Activated naive CD8-positive, alpha-beta T cell treated with anti-CD3 and anti-CD28 coated beads, Interleukin-2, amount 50 U/mL, for 16 hours (primary cell): Measurements from ENCODE around the gene FGG.
A peak's percentile ranks its signal among the peaks of the same experiment; 100 is the strongest.

Source experiments
- DNase-seq: peaks from one replicate; pipeline ENCODE4 v3.0.0-alpha.2; 2020; ENCODE audit warnings: low read depth, low spot score

Gene FGG

GRCh38 chr4:154612472-154613414 lies at the start of gene FGG:
Gene FGG (minus strand): TSS chr4:154612656. CDS start chr4:154612609, 47 bp downstream.
- DNase-seq = no peak

DNA sequence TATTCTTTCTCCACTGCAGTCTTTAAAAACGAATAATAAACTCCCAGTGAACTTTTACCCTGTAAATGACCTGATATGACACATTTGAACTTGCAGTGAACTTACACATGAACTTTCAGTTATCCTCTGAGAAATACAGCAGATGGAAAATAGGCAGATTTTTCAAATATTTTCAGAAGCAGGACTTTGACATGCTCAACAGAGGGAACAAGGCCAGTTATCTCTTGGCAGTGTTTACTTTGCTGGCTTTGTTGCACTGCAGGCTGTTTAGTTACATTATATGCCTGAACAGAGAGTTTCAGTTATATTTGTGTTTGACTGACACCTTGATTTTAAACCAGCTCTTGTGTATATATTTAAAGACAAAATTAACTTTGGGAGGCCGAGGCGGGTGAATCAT lies 47.6 kb upstream of the FGG start:
- DNase-seq = no peak

GRCh38 chr4:154658680-154659405 lies 46.4 kb upstream of the FGG start:
- no peak for DNase-seq

GRCh38 chr4:154643493-154643892 lies 31.0 kb upstream of the FGG start:
- no peak for DNase-seq

DNA sequence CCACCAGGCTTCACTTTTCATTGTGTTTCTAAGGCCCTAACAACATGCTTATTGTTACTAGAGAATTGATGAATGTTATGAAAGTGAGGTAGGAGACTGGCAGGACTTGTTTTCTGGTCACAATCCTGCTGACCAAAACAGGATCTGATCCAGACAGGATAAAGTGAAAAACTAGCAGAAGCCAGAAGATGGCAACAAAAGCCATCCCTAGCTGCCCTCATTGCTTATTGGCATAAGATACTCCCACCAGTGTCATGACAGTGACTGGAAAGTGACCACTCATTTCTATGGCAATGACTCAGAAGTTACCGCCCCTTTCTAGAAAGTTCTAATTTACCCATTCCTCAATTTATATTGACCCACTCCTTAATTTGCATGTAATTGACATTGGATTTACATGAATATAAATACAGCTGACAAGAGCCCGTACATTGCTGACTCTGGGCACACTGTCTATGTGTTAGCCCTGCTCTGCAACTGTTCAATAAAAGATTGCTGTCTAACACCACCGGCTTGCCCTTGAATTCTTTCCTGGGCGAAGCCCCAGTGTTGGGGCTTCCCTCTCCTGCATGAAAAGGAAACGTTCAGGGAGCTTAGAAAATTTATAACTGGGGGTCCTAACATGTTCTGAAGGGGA lies 30.0 kb upstream of the FGG start:
- no peak for DNase-seq

- no peak for DNase-seq
These were observed 28.5 kb upstream of the FGG start for GRCh38 chr4:154640999-154641398.

DNA sequence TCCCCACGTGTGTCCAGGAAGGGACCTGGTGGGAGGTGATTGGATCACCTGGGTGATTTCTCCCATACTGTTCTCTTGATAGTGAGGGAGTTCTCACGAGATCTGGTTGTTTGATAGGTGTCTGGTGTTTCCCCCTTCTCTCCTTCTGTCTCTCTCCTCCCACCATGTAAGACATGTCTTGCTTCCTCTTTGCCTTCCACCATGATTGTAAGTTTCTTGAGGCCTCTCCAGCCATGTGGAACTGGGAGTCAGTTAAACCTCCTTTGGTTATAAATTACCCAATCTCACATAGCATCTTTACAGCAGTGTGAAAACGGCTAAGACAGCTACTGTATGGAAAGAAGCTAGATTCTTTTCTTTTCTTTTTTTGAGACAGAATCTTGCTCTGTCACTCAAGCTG lies 21.6 kb upstream of the FGG start:
- DNase-seq = no peak

- DNase-seq = no peak
These were observed 19.4 kb upstream of the FGG start for GRCh38 chr4:154631828-154632227.

- no peak for DNase-seq
These were observed 17.9 kb upstream of the FGG start for GRCh38 chr4:154630324-154630723.

- peak; percentile 2 for DNase-seq
These were observed 14.5 kb upstream of the FGG start for GRCh38 chr4:154626793-154627484.

GRCh38 chr4:154625971-154626370 lies 13.5 kb upstream of the FGG start:
- DNase-seq = no peak

- no peak for DNase-seq
These were observed 11.5 kb upstream of the FGG start for GRCh38 chr4:154623995-154624394.

DNA sequence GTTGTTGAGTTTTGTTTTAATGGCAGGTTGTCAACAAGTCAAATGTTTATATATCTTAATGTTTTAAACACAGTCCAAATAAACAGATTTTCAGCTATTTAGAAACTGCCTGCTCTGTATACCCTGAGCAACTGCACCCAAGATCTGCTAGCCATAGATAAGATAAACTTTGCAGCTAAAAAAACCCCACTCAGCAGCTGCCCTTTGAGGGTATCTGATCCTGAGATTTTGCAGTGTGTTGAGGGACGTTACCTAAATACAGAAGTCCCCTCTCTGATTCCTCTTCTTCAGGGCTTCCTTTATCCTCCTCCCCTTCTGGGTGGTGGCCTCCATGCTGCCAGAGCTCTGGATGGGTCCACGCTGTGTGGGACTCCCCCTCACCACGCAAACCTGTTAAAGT lies 11.0 kb upstream of the FGG start:
- DNase-seq = no peak

DNA sequence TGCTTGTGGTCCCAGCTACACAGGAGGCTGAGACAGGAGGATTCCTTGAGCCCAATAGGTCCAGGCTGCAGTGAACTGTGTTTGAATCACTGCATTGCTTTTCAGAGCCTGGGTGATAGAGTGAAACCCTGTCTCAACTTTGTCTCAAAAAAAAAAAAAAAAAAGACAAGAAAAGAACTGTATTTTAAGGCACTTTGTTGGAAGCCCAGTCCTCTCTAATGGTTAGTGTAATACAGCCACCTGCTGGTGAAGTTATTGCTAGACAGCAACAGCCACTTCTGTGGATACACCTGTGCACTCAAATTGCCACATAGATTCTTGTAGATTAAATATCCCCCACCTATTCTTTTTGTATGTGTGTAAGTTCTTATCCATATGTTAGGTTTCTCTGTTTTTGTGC lies 10.1 kb upstream of the FGG start:
- DNase-seq = no peak

DNA sequence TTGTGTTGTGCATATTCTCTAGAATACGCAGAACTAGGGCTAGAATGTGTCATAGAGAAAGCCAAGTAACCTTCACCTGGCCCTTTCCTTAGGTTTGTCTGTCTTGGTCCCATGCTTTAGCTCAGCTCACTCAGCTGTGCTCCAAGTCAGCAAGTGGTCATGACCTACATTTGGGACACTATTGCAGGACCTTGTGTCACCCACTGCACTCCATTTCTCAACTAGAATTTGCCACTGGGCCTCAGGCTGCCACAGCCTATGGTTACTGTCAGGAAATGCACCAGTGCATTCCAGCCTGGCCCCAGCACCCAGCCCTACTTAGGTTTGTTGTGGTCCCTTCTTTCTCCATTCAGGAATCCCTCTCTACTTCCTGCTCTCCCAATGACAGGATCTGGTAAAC lies 7.7 kb upstream of the FGG start:
- no peak for DNase-seq

DNA sequence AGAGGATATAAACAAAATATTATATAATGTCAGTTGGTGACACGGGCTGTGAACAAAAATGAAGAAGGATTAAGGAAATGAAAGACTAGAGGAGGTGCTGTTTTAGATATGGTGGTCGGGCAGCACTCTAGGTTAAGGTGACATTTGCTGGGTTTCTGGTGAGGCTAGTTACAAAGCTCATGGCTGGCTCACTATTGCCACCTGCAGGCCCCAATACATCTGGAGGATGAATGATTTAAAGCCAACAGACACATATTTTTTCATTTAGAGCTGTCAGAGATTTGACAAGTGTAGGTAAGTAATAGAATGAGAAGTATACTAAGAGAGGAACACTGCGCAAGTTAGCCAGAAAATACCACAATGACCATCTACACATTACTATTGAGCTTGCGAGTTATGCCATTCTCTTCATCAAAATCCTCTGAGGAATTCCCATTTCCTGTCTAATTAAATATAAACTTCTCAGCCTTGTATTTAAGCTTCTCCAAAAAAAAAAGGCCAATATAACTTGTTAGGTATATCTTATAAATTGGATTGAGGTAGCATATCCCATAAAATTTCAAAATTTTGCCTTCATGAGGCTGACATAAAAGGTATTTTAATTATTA lies 6.4 kb upstream of the FGG start:
- peak; percentile 10 for DNase-seq

- no peak for DNase-seq
These were observed 5.4 kb upstream of the FGG start for GRCh38 chr4:154617820-154618317.

DNA sequence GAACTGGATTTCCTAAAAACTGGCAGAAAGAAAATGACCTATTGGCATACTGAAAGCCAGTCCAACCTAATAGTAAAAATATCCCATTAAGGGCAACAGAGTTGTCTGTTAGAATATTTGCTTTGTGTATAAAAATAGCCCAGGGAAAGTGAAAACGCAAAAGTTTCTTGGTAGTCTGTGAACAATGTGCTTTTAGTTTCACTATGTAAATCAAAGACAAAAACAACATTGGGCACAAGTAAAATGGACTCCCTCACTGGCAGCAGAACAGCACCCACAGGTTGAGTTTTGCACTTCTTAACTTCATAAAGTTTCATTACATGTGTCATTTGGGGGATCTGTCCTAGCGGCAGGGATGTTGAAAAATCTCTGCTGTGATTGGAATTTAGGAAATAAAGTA lies 4.3 kb upstream of the FGG start:
- no peak for DNase-seq

DNA sequence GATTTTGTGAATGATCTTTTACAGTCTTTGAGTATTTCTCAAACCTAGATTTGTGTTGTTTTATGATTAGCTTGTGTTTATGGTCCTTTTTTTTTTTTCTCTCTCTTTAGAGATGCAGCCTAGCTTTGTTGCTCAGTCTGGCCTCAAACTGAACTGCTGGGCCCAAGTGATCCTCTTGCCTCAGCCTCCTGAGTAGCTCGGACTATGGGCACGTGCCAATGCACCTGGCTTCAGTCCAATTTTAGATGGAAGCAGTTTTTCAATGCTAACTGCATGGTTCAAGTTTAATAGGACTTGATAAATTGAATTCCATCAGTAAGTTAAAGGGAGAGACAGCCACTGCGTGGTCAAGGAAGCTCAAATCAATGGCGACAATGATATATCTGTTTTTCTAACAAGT lies 3.8 kb upstream of the FGG start:
- no peak for DNase-seq

DNA sequence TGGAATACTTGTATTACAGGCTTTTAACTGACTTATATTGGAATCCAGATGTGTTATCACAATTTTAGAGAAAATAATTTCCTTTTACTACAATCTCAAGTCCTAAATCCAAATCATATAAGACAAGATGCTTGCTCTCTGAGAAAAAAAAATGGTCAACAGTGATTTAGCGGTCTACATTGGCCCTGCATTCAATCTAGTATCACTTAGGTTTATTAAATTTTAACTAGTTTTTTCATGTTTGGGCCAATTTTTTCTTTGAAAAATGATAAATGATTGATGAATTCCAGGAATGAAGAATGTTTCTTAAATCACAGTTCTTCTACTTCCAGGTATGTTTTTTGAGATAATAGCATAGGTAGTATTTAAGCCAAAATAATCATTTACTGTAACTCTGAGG lies 2.8 kb upstream of the FGG start:
- no peak for DNase-seq

DNA sequence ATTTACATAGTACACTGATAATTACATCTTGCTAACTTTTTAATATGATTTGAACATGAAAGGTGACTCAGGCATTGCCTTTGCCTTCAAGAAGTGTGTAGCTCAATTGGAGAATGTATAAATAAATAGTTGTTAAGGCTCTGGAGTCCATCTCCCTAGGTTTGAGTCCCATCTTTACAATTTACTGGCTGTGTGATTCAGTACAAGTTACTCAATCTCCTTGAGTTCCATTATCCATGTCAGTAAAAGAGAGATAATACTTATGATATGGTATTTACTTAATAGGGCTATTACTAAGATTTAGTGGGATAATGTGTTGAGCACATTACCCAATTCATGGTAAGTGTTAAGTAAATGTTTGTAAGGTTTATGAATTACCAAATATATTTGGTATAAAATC lies 1.9 kb upstream of the FGG start:
- DNase-seq = no peak
